ENCODE measurements around the gene C11orf52. TPM values are rescaled to one million over a fixed set of nuclear protein-coding genes. Genes with fewer than 3 reads are reported as not detected.

C11orf52 gene
- total and polyA plus RNA-seq, 2 of the 8 experiments (the other 6 are each of a cell fraction or from before 2014, with no cell fraction given), result 1.7 to 2.7 TPM

- no peak overlapping the region for H3K27ac ChIP-seq (ENCODE audit: low read depth, low read length)
- no peak overlapping the region for H2AFZ ChIP-seq (ENCODE audit: low read length)
- POLR2A ChIA-PET (ENCODE audit: partially characterized antibody), result no interaction called here
- no peak overlapping the region for H2BK120ac ChIP-seq (replicated peaks; ENCODE audit: low read depth, low read length)
- H3K4ac ChIP-seq (replicated peaks; ENCODE audit: insufficient read length, low read depth, low read length), result no peak overlapping the region
- no peaks in the 10 kb centered on the region for H3K27me3 ChIP-seq (replicated peaks in 1 of 4; ENCODE audit: control insufficient read depth in 3 of 4, extremely low read depth in 1 of 4, insufficient read depth in 3 of 4, low read length in 3 of 4)
- H4K91ac ChIP-seq (replicated peaks; ENCODE audit: insufficient read length, low read length), result no peak overlapping the region
- no peaks in the 10 kb centered on the region for H3K79me2 ChIP-seq (ENCODE audit: control insufficient read depth in 1 of 2, insufficient read depth in 2 of 2, low read length in 2 of 2)
- no peak overlapping the region for H3K4me3 ChIP-seq (ENCODE audit: extremely low read depth in 1 of 4, insufficient read depth in 2 of 4, low read depth in 3 of 4, low read length in 4 of 4)
- no peak overlapping the region; a peak in 1 of 7 replicates for H3K9ac ChIP-seq (replicated peaks in 1 of 4; ENCODE audit: extremely low read depth in 1 of 4, low read depth in 3 of 4, low read length in 3 of 4)
- no peak overlapping the region for H3K56ac ChIP-seq (replicated peaks; ENCODE audit: insufficient read length, low read depth, low read length)
- no peak overlapping the region for H4K8ac ChIP-seq (ENCODE audit: extremely low read depth, insufficient read depth, low read length)
- no peak overlapping the region for H4K5ac ChIP-seq (ENCODE audit: insufficient read length, low read depth, low read length)
- DNase-seq (ENCODE audit: low read depth in 1 of 2, low spot score in 2 of 2) (no peak), FAIRE-seq (no peak)
- H3K36me3 ChIP-seq (ENCODE audit: control insufficient read depth in 2 of 4, insufficient read depth in 4 of 4, low read length in 3 of 4), result peaks cover 0 to 3% (median 0%) of the 10 kb centered on the region in 4 experiments; a peak in 1 of 8 replicates
- no peak overlapping the region for H2BK12ac ChIP-seq (ENCODE audit: low read depth, low read length)
- H3K4me1 ChIP-seq (replicated peaks in 1 of 4; ENCODE audit: control insufficient read depth in 3 of 4, insufficient read depth in 4 of 4, low read length in 3 of 4), result peaks cover 0 to 2% (median 0%) of the 10 kb centered on the region in 4 experiments; a peak in 1 of 7 replicates
- H2BK20ac ChIP-seq (ENCODE audit: low read length), result no peak overlapping the region
- no peaks in the 10 kb centered on the region for H4K20me1 ChIP-seq (replicated peaks in 1 of 2; ENCODE audit: control insufficient read depth in 1 of 2, insufficient read depth in 2 of 2, low read length in 2 of 2)
- CTCF ChIA-PET (ENCODE audit: partially characterized antibody), result interaction anchor here (1.1 to 25.5 kb wide), 4 partner anchors 11 to 33 kb away, joined by 3 to 565 read pairs (median 3); no protein-coding TSS in a partner anchor
- no peak overlapping the region for H2BK15ac ChIP-seq (ENCODE audit: low read length)
- H3K9me3 ChIP-seq (ENCODE audit: insufficient read depth in 2 of 2, low read depth in 1 of 2, low read length in 1 of 2), result no peaks in the 10 kb centered on the region
- H3K23ac ChIP-seq (ENCODE audit: insufficient read length), result no peak overlapping the region
- H3K79me1 ChIP-seq (ENCODE audit: low read depth, low read length), result 0 out of 2 replicates have a peak, but pooled peaks cover 2% of the 10 kb centered on the region
- no peak overlapping the region for H2AK5ac ChIP-seq (ENCODE audit: low read depth, low read length)
- no peak overlapping the region for H2BK5ac ChIP-seq (ENCODE audit: low read depth, low read length)
- no peak overlapping the region for H3K14ac ChIP-seq (ENCODE audit: insufficient read length)
- no peak overlapping the region for H3K4me2 ChIP-seq (ENCODE audit: insufficient read depth in 1 of 2, low read depth in 2 of 2, low read length in 2 of 2)
- H3K23me2 ChIP-seq (ENCODE audit: low read depth, low read length), result no peaks in the 10 kb centered on the region
- H3K18ac ChIP-seq (ENCODE audit: extremely low read depth, low read length), result no peak overlapping the region
- TF ChIP-seq SIX5 (IDR thresholded peaks at IDR 0.05; ENCODE audit: low read depth, low read length) (no peak), E2F6 (IDR thresholded peaks at IDR 0.05) (no peak), TAF7 (optimal IDR thresholded peaks at IDR 0.05; ENCODE audit: borderline replicate concordance, low read depth, low read length) (no peak), SIRT6 (IDR thresholded peaks at IDR 0.05; ENCODE audit: low read length) (no peak), TCF12 (IDR thresholded peaks at IDR 0.05; ENCODE audit: low read depth, low read length) (no peak), SRF (IDR thresholded peaks at IDR 0.05; ENCODE audit: low read depth, low read length) (no peak), SAP30 (IDR thresholded peaks at IDR 0.05; ENCODE audit: insufficient read depth, insufficient replicate concordance, low read length) (no peak), RAD21 (IDR thresholded peaks at IDR 0.05 in 1 of 2, conservative IDR thresholded peaks at IDR 0.05 in 1 of 2; ENCODE audit: low read depth in 2 of 2, low read length in 2 of 2) (no peak)
Measured at GRCh38 chr11:111947143-111947542, 28.4 kb downstream of the C11orf52 start.
